NAMALWA (cell line): ENCODE data around the gene SAC3D1.

Experiments used
- DNase-seq: peaks from one replicate; pipeline ENCODE4 v3.0.0-alpha.2; 2015; ENCODE audit warnings: low spot score

Gene SAC3D1

GRCh38 chr11:65087827-65088226 lies 46.8 kb downstream of the SAC3D1 start:
- no peak for DNase-seq

- DNase-seq = no peak
These were observed 48.6 kb downstream of the SAC3D1 start for GRCh38 chr11:65089621-65090020.

GRCh38 chr11:65090628-65091027 lies 49.6 kb downstream of the SAC3D1 start:
- DNase-seq = no peak
